Stimulated activated memory B cell treated with anti-CD40 and anti-IgM and Interleukin-4, amounts not matched to agents 10 μg/mL and 1 μg/mL and 100 μg/mL, for 72 hours (primary cell): ENCODE data around the gene PARVB.
"Not testable (repeated sequence)": the region's sequence is repeated elsewhere in the genome, so short reads cannot be mapped to it uniquely, and the experiment has no call there.

Experiments used
- ATAC-seq: fragments of 150-1000 bp; cut with Tn5 transposase; 2 replicates; pipeline ENCODE4 v1.10.0; 2021
- H3K27ac Mint-ChIP-seq: one replicate; pipeline ENCODE4 v1.8.0; 2022; ENCODE audit warnings: mild to moderate bottlenecking, mixed read lengths
- H3K27me3 Mint-ChIP-seq: one replicate; pipeline ENCODE4 v1.8.0; 2022; ENCODE audit warnings: mixed read lengths
- H3K36me3 Mint-ChIP-seq: one replicate; pipeline ENCODE4 v1.8.0; 2022; ENCODE audit warnings: mixed read lengths
- H3K4me1 Mint-ChIP-seq: one replicate; pipeline ENCODE4 v1.8.0; 2022; ENCODE audit warnings: mixed read lengths
- H3K4me3 Mint-ChIP-seq: one replicate; pipeline ENCODE4 v1.8.0; 2022; ENCODE audit warnings: mild to moderate bottlenecking, moderate library complexity, mixed read lengths
- H3K9me3 Mint-ChIP-seq: one replicate; pipeline ENCODE4 v1.8.0; 2022; ENCODE audit warnings: mixed read lengths

The PARVB gene

DNA sequence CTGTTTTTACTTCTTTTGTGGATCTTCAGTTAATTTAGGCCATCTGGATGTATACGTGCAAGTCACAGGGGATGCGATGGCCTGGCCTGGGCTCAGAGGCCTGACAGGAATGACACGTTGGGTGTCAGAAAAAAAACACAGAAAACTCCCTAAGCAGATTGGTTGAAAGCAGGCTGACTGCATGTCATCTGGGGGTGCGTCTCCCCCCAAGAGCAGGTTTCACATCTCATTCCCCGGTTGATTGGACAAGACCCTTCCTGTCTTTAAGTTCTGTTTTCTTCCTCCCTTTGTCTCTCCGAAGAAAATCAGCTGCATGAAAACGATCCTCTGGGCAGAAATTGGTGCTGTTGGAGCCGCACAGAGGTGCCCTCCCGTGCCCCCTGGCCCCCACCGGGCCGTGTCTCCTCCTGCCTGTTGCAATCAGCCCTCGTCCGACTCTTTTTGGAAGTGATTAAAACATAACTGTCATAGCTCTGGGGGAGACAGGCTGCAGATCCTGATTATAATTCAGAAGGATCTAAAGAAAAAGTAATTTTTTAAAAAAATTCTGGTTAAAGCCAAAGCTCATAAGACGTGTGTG lies 84.8 kb downstream of the PARVB start:
- H3K36me3 Mint-ChIP-seq, result peaks cover 52% of the 10 kb centered on the region
- no peak overlapping the region for H3K4me3 Mint-ChIP-seq
- peaks cover 7% of the 10 kb centered on the region for H3K4me1 Mint-ChIP-seq
- H3K9me3 Mint-ChIP-seq, result no peaks in the 10 kb centered on the region
- H3K27ac Mint-ChIP-seq, result peak overlapping the region; percentile 50
- H3K27me3 Mint-ChIP-seq, result no peaks in the 10 kb centered on the region
- no peak for ATAC-seq

DNA sequence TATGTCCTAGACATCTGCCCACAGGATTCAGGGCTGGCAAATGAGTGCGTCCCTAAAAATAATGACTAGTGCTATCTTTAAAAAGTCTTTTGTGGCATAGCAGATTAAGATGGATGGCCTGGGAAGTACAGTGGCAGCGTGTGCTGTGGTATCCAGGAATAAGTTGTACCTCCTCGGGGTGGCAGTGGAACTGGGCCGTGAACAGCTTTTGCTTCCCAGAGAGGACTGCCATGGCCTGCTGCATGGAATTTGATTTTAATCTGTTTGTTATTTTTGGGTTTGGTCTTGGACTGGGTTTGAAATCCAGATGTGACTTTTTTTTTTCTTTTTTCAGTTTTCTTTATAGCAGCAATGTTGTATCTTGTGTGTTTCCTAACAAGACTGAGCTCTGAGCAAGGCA lies 85.3 kb downstream of the PARVB start:
- H3K27ac Mint-ChIP-seq, result no peak overlapping the region
- peaks cover 46% of the 10 kb centered on the region for H3K36me3 Mint-ChIP-seq
- H3K9me3 Mint-ChIP-seq, result no peaks in the 10 kb centered on the region
- no peaks in the 10 kb centered on the region for H3K27me3 Mint-ChIP-seq
- H3K4me1 Mint-ChIP-seq, result peaks cover 7% of the 10 kb centered on the region
- no peak for ATAC-seq
- no peak overlapping the region for H3K4me3 Mint-ChIP-seq

DNA sequence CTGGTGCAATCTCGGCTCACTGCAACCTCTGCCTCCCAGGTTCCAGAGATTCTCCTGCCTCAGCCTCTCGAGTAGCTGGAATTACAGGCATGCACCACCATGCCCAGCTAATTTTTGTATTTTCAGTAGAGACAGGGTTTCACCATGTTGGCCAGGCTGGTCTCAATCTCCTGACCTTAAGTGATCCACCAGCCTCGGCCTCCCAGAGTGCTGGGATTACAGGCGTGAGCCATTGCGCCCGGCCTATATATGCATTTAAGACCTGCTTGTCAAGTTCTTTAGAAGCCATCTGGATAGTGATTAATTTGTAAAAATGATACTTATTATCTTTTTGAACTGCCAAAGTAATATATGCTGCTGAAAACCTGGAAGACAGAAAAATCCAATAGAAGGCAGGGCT lies 86.6 kb downstream of the PARVB start:
- H3K27ac Mint-ChIP-seq, ATAC-seq, H3K9me3 Mint-ChIP-seq, H3K4me3 Mint-ChIP-seq, H3K4me1 Mint-ChIP-seq, H3K27me3 Mint-ChIP-seq: not testable (repeated sequence)
- peaks cover 36% of the 10 kb centered on the region for H3K36me3 Mint-ChIP-seq

DNA sequence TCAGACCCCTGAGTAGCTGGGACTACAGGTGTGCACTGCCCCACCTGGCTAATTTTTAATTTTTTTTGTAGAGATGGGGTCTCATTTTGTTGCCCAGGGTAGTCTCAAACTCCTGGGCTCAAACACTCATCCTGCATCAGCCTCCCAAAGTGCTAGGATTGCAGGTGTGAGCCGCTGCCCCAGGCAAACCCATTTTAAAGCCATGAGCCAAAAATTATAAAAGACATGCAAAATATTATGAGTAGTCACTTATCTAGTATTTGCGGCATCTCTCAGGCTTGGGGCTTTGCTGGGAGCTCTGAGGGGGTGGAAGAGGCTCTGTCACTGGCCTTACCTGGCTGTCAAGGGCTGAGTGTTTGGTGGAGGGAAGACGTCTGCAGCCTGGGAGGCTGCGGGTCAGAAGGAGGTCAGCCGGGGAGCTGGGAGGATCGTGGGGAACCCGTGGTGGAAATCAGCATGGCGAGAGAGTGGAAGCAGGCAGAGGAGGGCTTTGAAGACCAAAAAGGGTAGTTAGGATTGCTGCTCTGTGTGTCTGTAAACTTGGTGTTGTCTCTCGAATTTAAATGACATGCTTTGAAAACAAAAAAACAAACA lies 87.6 kb downstream of the PARVB start:
- no peak overlapping the region for H3K27ac Mint-ChIP-seq

DNA sequence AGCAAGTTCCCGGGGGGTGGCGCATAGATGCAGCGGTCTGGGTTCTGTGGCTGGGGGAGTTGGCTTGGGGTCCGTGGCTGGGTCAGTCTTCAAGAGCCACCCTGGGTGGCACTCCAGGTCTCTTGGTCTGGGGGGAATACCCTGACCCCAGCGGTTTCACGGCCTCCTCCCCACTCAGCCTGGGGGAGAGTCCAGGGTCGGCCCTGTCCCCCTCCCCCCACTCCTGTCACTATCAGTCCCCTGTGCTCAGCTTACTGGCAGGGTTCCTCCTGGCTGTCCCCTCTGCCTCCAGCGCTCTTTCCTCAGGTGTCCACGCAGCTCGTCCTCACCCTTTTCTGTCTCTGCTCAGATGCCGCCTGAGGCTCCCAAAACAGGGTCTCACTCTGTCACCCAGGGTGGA lies 88.1 kb downstream of the PARVB start:
- Mint-ChIP-seq H3K9me3 (no peaks in the 10 kb centered on the region), H3K36me3 (peaks cover 41% of the 10 kb centered on the region), H3K27ac (no peak overlapping the region), H3K27me3 (no peaks in the 10 kb centered on the region), H3K4me3 (no peak overlapping the region), H3K4me1 (peaks cover 19% of the 10 kb centered on the region)
- ATAC-seq, result peak; percentile 39

More for the DNA sequence above, 87.6 kb downstream of the PARVB start:
- H3K27me3 Mint-ChIP-seq, result no peaks in the 10 kb centered on the region
- no peaks in the 10 kb centered on the region for H3K9me3 Mint-ChIP-seq
- peaks cover 41% of the 10 kb centered on the region for H3K36me3 Mint-ChIP-seq
- H3K4me1 Mint-ChIP-seq, result peaks cover 15% of the 10 kb centered on the region
- ATAC-seq, result no peak
- H3K4me3 Mint-ChIP-seq, result no peak overlapping the region

DNA sequence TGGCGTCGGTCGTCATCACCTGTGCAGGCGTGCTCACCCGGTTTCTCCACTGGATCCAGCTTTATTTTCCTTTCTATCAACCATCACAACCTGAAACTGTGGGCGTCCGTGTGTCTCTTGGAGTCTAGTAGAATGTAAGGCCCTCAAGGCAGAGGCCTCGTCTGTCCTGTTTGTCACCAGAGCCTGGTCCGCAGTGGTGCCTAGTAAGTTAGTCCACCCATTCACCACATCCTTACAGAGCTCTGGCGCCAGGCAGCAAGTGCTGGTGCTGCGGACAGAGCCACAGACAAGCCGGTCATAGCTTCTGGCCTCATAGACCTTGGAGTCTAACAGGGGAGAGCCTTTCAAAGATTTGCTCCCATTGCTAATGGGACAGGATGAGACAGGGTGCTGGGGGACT lies 92.2 kb downstream of the PARVB start:
- no peaks in the 10 kb centered on the region for H3K9me3 Mint-ChIP-seq
- no peaks in the 10 kb centered on the region for H3K27me3 Mint-ChIP-seq
- H3K27ac Mint-ChIP-seq, result peak overlapping the region; percentile 59
- peaks cover 11% of the 10 kb centered on the region for H3K4me1 Mint-ChIP-seq
- no peak overlapping the region for H3K4me3 Mint-ChIP-seq
- ATAC-seq, result no peak
- peaks cover 64% of the 10 kb centered on the region for H3K36me3 Mint-ChIP-seq

DNA sequence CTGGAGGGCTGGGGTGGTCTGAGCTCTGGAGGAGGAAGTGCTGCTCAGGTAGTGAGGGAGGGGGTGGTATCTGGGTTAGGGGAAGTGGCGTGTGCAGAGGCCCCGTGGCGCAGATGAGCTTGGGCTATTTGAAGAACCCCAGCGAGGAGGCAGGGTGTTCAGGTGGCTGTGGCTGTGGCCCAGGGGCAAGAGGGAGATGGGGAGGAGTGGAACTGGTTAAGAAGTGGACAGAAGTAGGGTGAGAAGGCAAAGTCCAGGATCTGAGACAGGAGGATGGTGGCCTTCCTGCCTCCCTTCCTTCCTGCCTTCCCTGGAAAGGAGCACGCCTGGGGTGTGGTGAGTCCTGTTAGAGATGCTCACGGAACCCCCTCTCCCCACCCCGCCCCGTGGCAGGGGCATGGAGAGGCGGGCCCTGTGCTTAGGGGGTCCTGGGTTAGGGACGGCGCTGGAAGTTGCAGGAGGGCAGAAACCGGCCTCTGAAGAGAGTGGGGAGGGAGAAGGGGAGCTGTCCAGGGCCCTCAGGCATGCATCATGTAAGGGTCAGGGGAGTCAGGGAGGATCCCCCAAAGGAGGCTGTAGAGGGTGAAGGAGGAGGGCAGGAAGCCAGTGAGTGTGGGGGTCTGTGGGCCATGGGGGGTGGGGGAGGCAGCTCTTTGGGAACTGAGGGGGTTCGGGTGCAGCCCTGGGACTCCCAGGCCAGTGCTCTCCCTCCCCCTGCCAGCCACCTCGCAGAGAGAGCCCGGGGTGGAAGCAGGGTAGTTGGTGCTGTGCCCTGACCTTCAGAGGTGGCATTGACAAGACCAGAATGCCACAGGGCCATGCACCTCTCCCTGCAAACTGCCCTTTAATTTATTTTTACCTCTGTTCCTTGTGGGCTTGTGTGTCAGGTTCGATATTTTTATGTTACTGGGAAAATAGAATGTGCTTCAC lies 92.9 kb downstream of the PARVB start:
- no peak overlapping the region for H3K4me3 Mint-ChIP-seq
- peaks cover 62% of the 10 kb centered on the region for H3K36me3 Mint-ChIP-seq
- H3K9me3 Mint-ChIP-seq, result no peaks in the 10 kb centered on the region
- H3K27me3 Mint-ChIP-seq, result no peaks in the 10 kb centered on the region
- peak overlapping the region; percentile 59 for H3K27ac Mint-ChIP-seq
- H3K4me1 Mint-ChIP-seq, result peaks cover 11% of the 10 kb centered on the region
- peak; percentile 75 for ATAC-seq

DNA sequence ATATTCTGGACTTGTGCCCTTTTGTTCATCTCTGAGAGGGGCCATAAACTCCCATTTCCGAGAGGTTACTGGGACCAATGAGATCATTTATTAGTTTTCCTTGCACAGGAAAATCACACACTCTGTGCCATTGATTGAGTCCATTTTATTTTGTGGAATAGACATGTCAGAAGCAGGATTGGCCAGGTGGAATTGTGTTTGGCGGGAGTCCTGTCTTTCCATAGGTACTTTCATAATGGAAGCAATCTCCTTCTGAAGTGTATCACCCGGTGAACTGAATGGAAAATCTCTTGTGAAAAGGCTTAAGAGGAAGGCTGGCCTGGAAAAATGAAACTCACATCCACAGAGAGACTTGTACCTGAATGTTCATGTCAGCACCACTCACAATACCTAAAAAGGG lies 93.6 kb downstream of the PARVB start:
- Mint-ChIP-seq H3K27ac (no peak overlapping the region), H3K4me3 (no peak overlapping the region), H3K27me3 (no peaks in the 10 kb centered on the region), H3K36me3 (peaks cover 63% of the 10 kb centered on the region), H3K9me3 (no peaks in the 10 kb centered on the region), H3K4me1 (peaks cover 11% of the 10 kb centered on the region)
- no peak for ATAC-seq

DNA sequence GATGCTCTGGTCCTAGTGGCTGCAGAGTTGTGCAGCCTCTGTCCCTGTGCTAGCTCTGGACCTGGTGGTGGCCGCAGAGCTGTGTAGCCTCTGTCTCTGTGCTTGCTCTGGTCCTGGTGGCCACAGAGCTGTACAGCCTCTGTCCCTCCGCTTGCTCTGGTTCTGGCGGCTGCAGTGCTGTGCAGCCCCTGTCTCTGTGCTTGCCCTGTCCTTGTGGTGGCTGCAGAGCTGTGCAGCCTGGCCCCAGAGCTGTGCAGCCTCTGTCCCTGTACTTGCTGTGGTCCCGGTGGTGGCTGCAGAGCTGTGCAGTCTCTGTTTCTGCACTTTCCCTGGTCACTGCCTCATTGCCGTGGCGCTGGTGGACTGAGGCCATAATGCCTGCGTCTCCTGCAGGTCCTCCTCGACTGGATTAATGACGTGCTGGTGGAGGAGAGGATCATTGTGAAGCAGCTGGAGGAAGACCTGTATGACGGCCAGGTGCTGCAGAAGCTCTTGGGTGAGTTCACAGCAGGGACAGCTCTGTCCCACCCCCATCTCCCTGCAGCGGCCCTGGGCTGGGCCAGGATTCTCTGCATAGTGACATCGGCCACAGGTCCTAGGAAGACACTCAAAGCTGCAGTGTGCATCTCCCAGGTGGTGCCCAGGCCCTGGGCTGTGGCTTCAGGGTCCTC lies 94.7 kb downstream of the PARVB start:
- no peak for ATAC-seq
- H3K4me1 Mint-ChIP-seq, result peaks cover 11% of the 10 kb centered on the region
- peaks cover 69% of the 10 kb centered on the region for H3K36me3 Mint-ChIP-seq
- H3K9me3 Mint-ChIP-seq, result no peaks in the 10 kb centered on the region
- no peaks in the 10 kb centered on the region for H3K27me3 Mint-ChIP-seq
- no peak overlapping the region for H3K27ac Mint-ChIP-seq
- no peak overlapping the region for H3K4me3 Mint-ChIP-seq

DNA sequence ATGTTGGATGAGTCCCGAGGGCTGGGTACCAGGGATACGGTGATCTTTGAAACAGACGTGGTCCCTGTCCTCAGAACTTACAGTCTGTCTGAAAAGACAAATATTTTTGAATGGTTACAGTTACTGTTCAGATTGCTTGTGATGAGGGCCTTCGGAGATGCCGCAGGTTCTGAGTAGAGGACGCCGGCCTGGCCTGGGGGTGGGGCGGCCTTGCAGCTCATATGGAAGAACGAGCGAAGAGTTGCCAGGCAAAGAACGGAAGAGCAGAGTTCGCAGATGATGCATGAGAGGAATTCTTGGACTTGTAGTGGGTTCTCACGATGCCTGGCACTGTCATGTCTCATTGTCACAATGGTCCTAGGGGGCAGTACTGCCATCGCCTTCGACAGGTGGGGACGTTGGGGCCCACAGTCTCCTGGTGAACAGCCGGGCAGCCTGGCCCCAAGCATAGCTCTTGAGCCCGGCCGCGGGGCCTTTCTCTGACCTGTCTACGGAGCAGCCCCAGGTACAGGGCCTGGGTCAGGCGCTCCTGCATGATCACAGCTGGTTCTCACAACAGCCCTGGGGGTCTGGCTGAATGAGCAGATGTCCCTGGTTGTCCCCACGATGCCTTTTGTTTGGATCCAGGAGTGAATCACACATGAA lies 95.7 kb downstream of the PARVB start:
- no peak for ATAC-seq
- no peak overlapping the region for H3K4me3 Mint-ChIP-seq
- H3K9me3 Mint-ChIP-seq, result no peaks in the 10 kb centered on the region
- peaks cover 11% of the 10 kb centered on the region for H3K4me1 Mint-ChIP-seq
- no peaks in the 10 kb centered on the region for H3K27me3 Mint-ChIP-seq
- H3K36me3 Mint-ChIP-seq, result peaks cover 74% of the 10 kb centered on the region
- H3K27ac Mint-ChIP-seq, result no peak overlapping the region

DNA sequence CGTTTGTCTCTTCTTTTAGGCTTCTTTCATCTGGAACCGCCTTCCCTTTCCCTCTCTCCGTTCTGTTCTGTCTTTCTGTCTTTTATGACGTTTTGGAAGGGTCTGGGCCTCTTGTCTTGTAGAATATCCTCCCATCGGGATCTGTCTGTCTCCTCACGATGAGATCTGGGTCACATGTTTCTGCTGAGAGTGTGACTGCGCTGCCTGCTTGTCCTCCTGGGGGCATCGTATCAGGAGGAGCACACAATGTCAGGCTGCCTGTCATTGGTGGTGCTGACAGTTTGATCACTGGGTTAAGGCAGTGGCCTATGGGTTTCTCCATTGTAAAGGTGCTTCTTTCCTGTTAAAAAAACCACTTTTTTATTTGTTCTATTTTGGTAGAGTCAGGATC lies 96.2 kb downstream of the PARVB start:
- Mint-ChIP-seq H3K4me3 (no peak overlapping the region), H3K27me3 (no peaks in the 10 kb centered on the region), H3K9me3 (peaks cover 3% of the 10 kb centered on the region), H3K36me3 (peaks cover 79% of the 10 kb centered on the region), H3K27ac (no peak overlapping the region), H3K4me1 (peaks cover 11% of the 10 kb centered on the region)
- ATAC-seq, result no peak

DNA sequence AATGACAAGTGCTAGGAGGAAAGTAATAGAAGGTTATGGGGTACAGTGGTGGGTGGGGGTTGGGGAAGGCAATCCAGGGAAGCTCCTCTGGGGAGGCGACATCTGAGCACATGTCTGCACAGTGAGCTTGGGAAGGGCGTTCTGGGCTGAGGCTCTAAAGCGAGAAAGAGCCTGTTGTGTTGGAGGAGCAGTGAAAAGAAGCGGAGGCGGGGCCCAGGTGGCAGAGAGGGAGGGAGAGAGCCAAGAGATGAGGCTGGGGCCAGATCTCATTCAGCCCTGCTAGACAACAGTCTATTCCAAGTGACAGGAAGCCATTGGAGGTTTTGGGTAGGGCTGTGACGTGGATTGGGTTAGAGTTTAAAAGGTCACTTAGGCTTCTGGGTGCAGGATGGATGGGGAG lies 101.3 kb downstream of the PARVB start:
- no peak overlapping the region for H3K4me3 Mint-ChIP-seq
- no peak overlapping the region for H3K27ac Mint-ChIP-seq
- no peak for ATAC-seq
- H3K27me3 Mint-ChIP-seq, result no peaks in the 10 kb centered on the region
- H3K36me3 Mint-ChIP-seq, result peaks cover 75% of the 10 kb centered on the region
- peaks cover 7% of the 10 kb centered on the region for H3K4me1 Mint-ChIP-seq
- H3K9me3 Mint-ChIP-seq, result peaks cover 12% of the 10 kb centered on the region

DNA sequence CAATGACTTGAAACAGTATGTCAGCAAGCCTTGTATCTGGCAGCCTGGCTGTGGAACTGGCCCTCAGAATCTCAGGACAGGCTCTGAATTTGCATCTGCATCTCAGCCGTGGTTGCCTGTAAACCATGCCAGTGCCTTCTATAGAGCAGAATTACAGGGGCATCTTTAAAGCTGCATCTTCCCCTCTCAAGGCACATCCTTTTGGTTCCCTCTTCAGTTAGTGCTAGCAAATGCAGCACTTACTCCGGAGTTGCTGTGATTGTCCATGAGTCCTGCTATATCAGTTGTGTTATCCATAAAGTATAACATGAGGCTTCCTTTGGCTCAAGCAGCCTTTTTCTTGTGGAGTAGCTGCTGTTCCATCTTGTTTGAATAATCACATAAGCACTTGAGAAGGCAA lies 102.7 kb downstream of the PARVB start:
- H3K4me3 Mint-ChIP-seq, result no peak overlapping the region
- peaks cover 12% of the 10 kb centered on the region for H3K9me3 Mint-ChIP-seq
- H3K27ac Mint-ChIP-seq, result no peak overlapping the region
- H3K4me1 Mint-ChIP-seq, result peaks cover 7% of the 10 kb centered on the region
- no peak for ATAC-seq
- H3K27me3 Mint-ChIP-seq, result no peaks in the 10 kb centered on the region
- peaks cover 75% of the 10 kb centered on the region for H3K36me3 Mint-ChIP-seq

DNA sequence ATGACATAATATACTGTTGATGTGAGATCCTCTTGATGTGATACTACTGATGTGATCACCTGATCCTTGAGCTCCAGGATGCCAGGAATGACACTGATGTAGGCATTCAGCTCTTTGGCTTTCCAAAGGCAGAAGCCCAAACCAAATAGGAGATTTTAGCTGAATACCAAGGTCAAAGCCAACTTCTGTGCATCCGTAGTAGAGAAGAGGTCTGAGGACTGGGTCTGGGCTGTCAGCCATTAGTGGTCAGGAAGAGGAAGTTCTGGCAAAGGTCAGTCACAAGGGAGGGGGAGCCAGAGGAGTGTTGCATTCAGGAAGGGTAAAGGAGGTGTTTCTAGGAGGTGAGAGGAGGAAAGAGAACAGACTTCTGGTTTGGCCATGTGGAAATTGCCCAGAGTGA lies 103.3 kb downstream of the PARVB start:
- no peak for ATAC-seq
- H3K36me3 Mint-ChIP-seq, result peaks cover 74% of the 10 kb centered on the region
- H3K4me1 Mint-ChIP-seq, result peaks cover 7% of the 10 kb centered on the region
- H3K27ac Mint-ChIP-seq, result no peak overlapping the region
- H3K27me3 Mint-ChIP-seq, result no peaks in the 10 kb centered on the region
- H3K9me3 Mint-ChIP-seq, result peaks cover 12% of the 10 kb centered on the region
- H3K4me3 Mint-ChIP-seq, result no peak overlapping the region
